ENCODE results near the gene ASPDH.

The ASPDH gene

GRCh38 chr19:50513746-50514345, at the start of gene ASPDH:
Gene ASPDH, minus strand, starts transcription at chr19:50513913. Its CDS starts 90 bp downstream, at chr19:50513823.
- DNase-seq (ENCODE audit: low read depth) = no peak

- DNase-seq (ENCODE audit: low read depth) = no peak
Observed at GRCh38 chr19:50562996-50563395, 49.3 kb upstream of the ASPDH start.

- no peak for DNase-seq (ENCODE audit: low read depth)
Observed at GRCh38 chr19:50562329-50562728, 48.6 kb upstream of the ASPDH start.

GRCh38 chr19:50559636-50560035, 45.9 kb upstream of the ASPDH start:
- DNase-seq (ENCODE audit: low read depth) = no peak

- DNase-seq (ENCODE audit: low read depth) = no peak
Observed at GRCh38 chr19:50558449-50558848, 44.7 kb upstream of the ASPDH start.

GRCh38 chr19:50558039-50558438, 44.3 kb upstream of the ASPDH start:
- no peak for DNase-seq (ENCODE audit: low read depth)

GRCh38 chr19:50557009-50557613, 43.4 kb upstream of the ASPDH start:
- no peak for DNase-seq (ENCODE audit: low read depth)

- peak; percentile 11 for DNase-seq (ENCODE audit: low read depth)
Observed at GRCh38 chr19:50556282-50557008, 42.7 kb upstream of the ASPDH start.

GRCh38 chr19:50555450-50556281, 42.0 kb upstream of the ASPDH start:
- no peak for DNase-seq (ENCODE audit: low read depth)

- DNase-seq (ENCODE audit: low read depth) = no peak
Observed at GRCh38 chr19:50555033-50555432, 41.3 kb upstream of the ASPDH start.

- no peak for DNase-seq (ENCODE audit: low read depth)
Observed at GRCh38 chr19:50554212-50554611, 40.5 kb upstream of the ASPDH start.

GRCh38 chr19:50553134-50553703, 39.5 kb upstream of the ASPDH start:
- no peak for DNase-seq (ENCODE audit: low read depth)

- no peak for DNase-seq (ENCODE audit: low read depth)
Observed at GRCh38 chr19:50552540-50552939, 38.8 kb upstream of the ASPDH start.

GRCh38 chr19:50551715-50552187, 38.0 kb upstream of the ASPDH start:
- DNase-seq (ENCODE audit: low read depth) = no peak

GRCh38 chr19:50551034-50551714, 37.5 kb upstream of the ASPDH start:
- no peak for DNase-seq (ENCODE audit: low read depth)

GRCh38 chr19:50550594-50550966, 36.9 kb upstream of the ASPDH start:
- DNase-seq (ENCODE audit: low read depth) = no peak

GRCh38 chr19:50549927-50550593, 36.3 kb upstream of the ASPDH start:
- no peak for DNase-seq (ENCODE audit: low read depth)

- DNase-seq (ENCODE audit: low read depth) = no peak
Observed at GRCh38 chr19:50549059-50549926, 35.6 kb upstream of the ASPDH start.

- no peak for DNase-seq (ENCODE audit: low read depth)
Observed at GRCh38 chr19:50548191-50549058, 34.7 kb upstream of the ASPDH start.
